Measurements from ENCODE around the gene AFF3. TPM values are rescaled to one million over a fixed set of nuclear protein-coding genes. Genes with fewer than 3 reads are reported as not detected.

The AFF3 gene
- polyA plus RNA-seq, 1 donor (not counting 4 experiments of a cell fraction or from before 2014, with no cell fraction given), result not detected

GRCh38 chr2:99875627-99876201, 266.7 kb downstream of the AFF3 start:
- DNase-seq (ENCODE audit: low read depth, low spot score), result no peak
- Histone ChIP-seq H3K79me2 (ENCODE audit: control insufficient read depth, insufficient read depth, low read length) (no peaks in the 10 kb centered on the region), H3K4me2 (ENCODE audit: control insufficient read depth, extremely low read depth, insufficient read depth, low read depth, low read length) (no peak overlapping the region), H3K9ac (ENCODE audit: control insufficient read depth, extremely low read depth, insufficient read depth, low read length) (no peak overlapping the region), H3K36me3 (ENCODE audit: control insufficient read depth in 2 of 2, extremely low read depth in 1 of 2, insufficient read depth in 2 of 2, low read length in 2 of 2) (no peaks in the 10 kb centered on the region), H3K4me3 (ENCODE audit: control insufficient read depth in 2 of 3, extremely low read depth in 1 of 3, insufficient read depth in 2 of 3, low read depth in 1 of 3, low read length in 3 of 3) (no peak overlapping the region), H2AFZ (ENCODE audit: control insufficient read depth, low read length) (no peak overlapping the region), H4K20me1 (ENCODE audit: control insufficient read depth, extremely low read depth, insufficient read depth, low read length) (no peaks in the 10 kb centered on the region), H3K9me1 (ENCODE audit: control insufficient read depth, extremely low read depth, insufficient read depth, low read length) (no peaks in the 10 kb centered on the region), H3K4me1 (ENCODE audit: control insufficient read depth, extremely low read depth, insufficient read depth, low read length) (no peaks in the 10 kb centered on the region), H3K9me3 (ENCODE audit: control insufficient read depth, low read depth, low read length) (no peaks in the 10 kb centered on the region), H3K27me3 (ENCODE audit: control insufficient read depth, extremely low read depth, insufficient read depth, low read length) (no peaks in the 10 kb centered on the region), H3K27ac (ENCODE audit: control insufficient read depth, insufficient read depth, low read length) (no peak overlapping the region)
- dilution Hi-C loops (cut with MboI; ENCODE audit: extremely low pct_ligation_motif_present, low sequenced_read_pairs), result no loop called here
- no peak for TF ChIP-seq CTCF (optimal IDR thresholded peaks at IDR 0.05 in 1 of 3, IDR thresholded peaks at IDR 0.05 in 1 of 3, conservative IDR thresholded peaks at IDR 0.05 in 1 of 3; ENCODE audit: extremely low read depth in 1 of 3, insufficient read depth in 2 of 3, low read length in 3 of 3)
- TF ChIP-seq EZH2 (IDR thresholded peaks at IDR 0.05; ENCODE audit: low read length), result no peak
- FAIRE-seq, result no peak

- FAIRE-seq (no peak), DNase-seq (ENCODE audit: low read depth, low spot score) (no peak)
- no peaks in the 10 kb centered on the region for H3K79me2 ChIP-seq (ENCODE audit: control insufficient read depth, insufficient read depth, low read length)
- H3K27ac ChIP-seq (ENCODE audit: control insufficient read depth, insufficient read depth, low read length), result no peak overlapping the region
- H3K4me3 ChIP-seq (ENCODE audit: control insufficient read depth in 2 of 3, extremely low read depth in 1 of 3, insufficient read depth in 2 of 3, low read depth in 1 of 3, low read length in 3 of 3), result no peak overlapping the region
- no peaks in the 10 kb centered on the region for H3K36me3 ChIP-seq (ENCODE audit: control insufficient read depth in 2 of 2, extremely low read depth in 1 of 2, insufficient read depth in 2 of 2, low read length in 2 of 2)
- dilution Hi-C loops (cut with MboI; ENCODE audit: extremely low pct_ligation_motif_present, low sequenced_read_pairs), result no loop called here
- no peak overlapping the region for H3K9ac ChIP-seq (ENCODE audit: control insufficient read depth, extremely low read depth, insufficient read depth, low read length)
- no peaks in the 10 kb centered on the region for H3K9me1 ChIP-seq (ENCODE audit: control insufficient read depth, extremely low read depth, insufficient read depth, low read length)
- H3K4me1 ChIP-seq (ENCODE audit: control insufficient read depth, extremely low read depth, insufficient read depth, low read length), result no peaks in the 10 kb centered on the region
- no peak overlapping the region for H3K4me2 ChIP-seq (ENCODE audit: control insufficient read depth, extremely low read depth, insufficient read depth, low read depth, low read length)
- H3K27me3 ChIP-seq (ENCODE audit: control insufficient read depth, extremely low read depth, insufficient read depth, low read length), result no peaks in the 10 kb centered on the region
- TF ChIP-seq EZH2 (IDR thresholded peaks at IDR 0.05; ENCODE audit: low read length) (no peak), CTCF (optimal IDR thresholded peaks at IDR 0.05 in 1 of 3, IDR thresholded peaks at IDR 0.05 in 1 of 3, conservative IDR thresholded peaks at IDR 0.05 in 1 of 3; ENCODE audit: extremely low read depth in 1 of 3, insufficient read depth in 2 of 3, low read length in 3 of 3) (no peak)
- no peaks in the 10 kb centered on the region for H3K9me3 ChIP-seq (ENCODE audit: control insufficient read depth, low read depth, low read length)
- H4K20me1 ChIP-seq (ENCODE audit: control insufficient read depth, extremely low read depth, insufficient read depth, low read length), result no peaks in the 10 kb centered on the region
- H2AFZ ChIP-seq (ENCODE audit: control insufficient read depth, low read length), result no peak overlapping the region
Measured at GRCh38 chr2:99868260-99868659, 274.1 kb downstream of the AFF3 start.

Measured in keratinocyte (primary cell).